HepG2 (cell line): ENCODE measurements around the gene MNT. TPM values are rescaled to one million over a fixed set of nuclear protein-coding genes. Genes with fewer than 3 reads are reported as not detected.
A peak's percentile ranks its signal among the peaks of the same experiment; 100 is the strongest.

Source experiments
- ATAC-seq: fragments of 200-7000 bp; cut with Tn5 transposase; 3 replicates; pipeline ENCODE4 v1.9.1; 2020; ENCODE audit warnings: mild to moderate bottlenecking, moderate library complexity
- BruUV-seq: library from RNA; stranded (reverse); fragments of 400-500 nt; replicated peaks from 2 replicates; lab custom pipeline; 2021; lab: Mats Ljungman, UMichigan
- CTCF ChIA-PET: fragments of 300-600 bp; formaldehyde crosslinking; extraction: SDS; loops from one replicate; lab custom pipeline; 2021; ENCODE audit warnings: low total read pairs, inconsistent platforms, low intra/inter-chr PET ratio; lab: Yijun Ruan, JAX
- POLR2A ChIA-PET: fragments of 350-600 bp; sonication (Branson Sonifier 250); formaldehyde crosslinking; loops from one replicate; lab custom pipeline; 2020; ENCODE audit warnings: antibody characterized with exemption, inconsistent platforms; lab: Yijun Ruan, JAX
- DNase-seq: peaks from one replicate; pipeline ENCODE4 v3.0.0-alpha.2; 2015; ENCODE audit warnings: low spot score
- FAIRE-seq: peaks from 3 replicates; lab custom pipeline; 2011; peaks lifted over from hg19 to GRCh38; lab: Jason Lieb, UNC
- H2AFZ ChIP-seq: one replicate; pipeline ENCODE4 v1.6.1; 2011; ENCODE audit warnings: low read length, inconsistent platforms
- H3K27ac ChIP-seq: fragments of 300-600 bp; 3 replicates; pipeline ENCODE4 v1.8.0; 2011; ENCODE audit warnings: mixed run types, mild to moderate bottlenecking, mixed read lengths, low read length, inconsistent platforms; ENCODE audit not compliant: insufficient read depth; ENCODE audit errors: extremely low read length
- H3K27me3 ChIP-seq, 2 experiments: fragments of 200-600 bp in 1 of 2; 2 replicates in 1 of 2; 3 replicates in 1 of 2; pipeline versions ENCODE4 v1.6.0 to v1.8.0; 2011; ENCODE audit warnings: low read length in 2 of 2, mild to moderate bottlenecking in 2 of 2, moderate library complexity in 2 of 2, inconsistent platforms in 1 of 2; ENCODE audit not compliant: insufficient read depth in 2 of 2, control insufficient read depth in 1 of 2
- H3K36me3 ChIP-seq, 2 experiments: fragments of 200-600 bp in 1 of 2; replicated peaks in 1 of 2; 2 replicates in 1 of 2; 3 replicates in 1 of 2; pipeline versions ENCODE4 v1.5.1 to v1.8.0; 2011; ENCODE audit warnings: low read length in 2 of 2, inconsistent platforms in 1 of 2; ENCODE audit not compliant: insufficient read depth in 2 of 2, control insufficient read depth in 1 of 2
- H3K4me1 ChIP-seq: 2 replicates; pipeline ENCODE4 v1.5.1; 2012; ENCODE audit warnings: low read length, inconsistent platforms; ENCODE audit not compliant: insufficient read depth
- H3K4me2 ChIP-seq: 2 replicates; pipeline ENCODE4 v1.6.0; 2011; ENCODE audit warnings: low read depth, low read length, inconsistent platforms
- H3K4me3 ChIP-seq, 3 experiments: fragments of 200-600 bp in 1 of 3; sonication (generic), shearing (Covaris generic) in 1 of 3; replicated peaks in 1 of 3; 2 replicates each; pipeline ENCODE4 v1.5.1; 2011 to 2016; ENCODE audit warnings: low read length in 3 of 3, inconsistent platforms in 2 of 3, low read depth in 2 of 3, mild to moderate bottlenecking in 2 of 3, control low read depth in 1 of 3, mixed read lengths in 1 of 3; ENCODE audit not compliant: insufficient read depth in 1 of 3
- H3K79me2 ChIP-seq: one replicate; pipeline ENCODE4 v1.6.1; 2011; ENCODE audit warnings: low read length, inconsistent platforms; ENCODE audit not compliant: insufficient read depth
- H3K9ac ChIP-seq: 2 replicates; pipeline ENCODE4 v1.6.0; 2011; ENCODE audit warnings: mild to moderate bottlenecking, low read depth, low read length, inconsistent platforms; ENCODE audit not compliant: insufficient read depth
- H3K9me3 ChIP-seq: 2 replicates; pipeline ENCODE4 v1.5.1; 2012; ENCODE audit warnings: mild to moderate bottlenecking, low read length
- H4K20me1 ChIP-seq: 2 replicates; pipeline ENCODE4 v1.6.0; 2011; ENCODE audit warnings: inconsistent platforms, mild to moderate bottlenecking, low read length, moderate library complexity; ENCODE audit not compliant: insufficient read depth
- AGO2 ChIP-seq: fragments of 200-400 bp; formaldehyde crosslinking; optimal IDR thresholded peaks from 2 replicates; pipeline ENCODE3; 2017; ENCODE audit warnings: mild to moderate bottlenecking, low read depth, low read length, moderate library complexity
- SIN3B ChIP-seq: fragments of 150-350 bp; IDR thresholded peaks from 2 replicates; pipeline ENCODE4 v1.6.1; 2014; ENCODE audit warnings: low read length
- ZFP41 ChIP-seq: sonication (generic); formaldehyde crosslinking; IDR thresholded peaks from 2 replicates; pipeline ENCODE4 v1.4.0; 2020; ENCODE audit warnings: mild to moderate bottlenecking, missing genetic modification reagents, borderline replicate concordance
- ZNF44 ChIP-seq: sonication (generic); formaldehyde crosslinking; IDR thresholded peaks from 2 replicates; pipeline ENCODE4 v1.5.1; 2020; ENCODE audit warnings: mild to moderate bottlenecking, missing genetic modification reagents
- WGBS: methylation state at CpG from one replicate; pipeline ENCODE4 v1.1.6; 2017; ENCODE audit warnings: low lambda C conversion rate; 5-methylcytosine and 5-hydroxymethylcytosine counted together
- in situ Hi-C: cut with HindIII; loops from 2 replicates; pipeline ENCODE4 v1.10.0; 2017; ENCODE audit warnings: low pct_unique_long_range_greater_than_20kb; ENCODE audit not compliant: extremely low pct_ligation_motif_present
- intact Hi-C: fragments of 100-400 bp; cut with micrococcal nuclease; formaldehyde crosslinking; loops from one replicate; pipeline ENCODE4 v1.10.0; 2022; ENCODE audit not compliant: unreplicated experiment
- polyA plus RNA-seq, 8 experiments: library from polyadenylated mRNA; depleted of rRNA in 3 of 8; stranded (reverse) in 7 of 8; unstranded in 1 of 8; fragments of >200 nt; fragmentation: Illumina TruSeq in 4 of 8; extraction: Trizol in 4 of 8; gene quantifications; 2 replicates each; pipeline versions ENCODE4 v1.2.1 to v1.2.3, GENCODE V29; 2011 to 2016; ENCODE audit warnings: low read depth in 4 of 8, missing spikeins in 1 of 8, mixed read lengths in 1 of 8; ENCODE audit not compliant: insufficient read depth in 1 of 8
- total RNA-seq, 5 experiments: library from RNA; depleted of rRNA; stranded (reverse); fragments of >200 nt; fragmentation: Illumina TruSeq; extraction: Trizol; gene quantifications; 2 replicates each; pipeline ENCODE4 v1.2.3, GENCODE V29; 2016; ENCODE audit warnings: low read depth in 1 of 5
- TF ChIP-seq, protein P1 (sequence below): fragments of 450-650 bp; IDR thresholded peaks from 2 replicates; pipeline ENCODE4 v1.6.1; 2017
- TF ChIP-seq, protein P2 (sequence below): IDR thresholded peaks from 2 replicates; pipeline ENCODE4 v1.6.1; 2016; ENCODE audit warnings: low read depth, missing genetic modification reagents, missing compliant biosample characterization
- TF ChIP-seq, protein P3 (sequence below): IDR thresholded peaks from 2 replicates; pipeline ENCODE4 v1.6.1; 2016; ENCODE audit warnings: mild to moderate bottlenecking
- TF ChIP-seq, protein P4 (sequence below): sonication (generic); formaldehyde crosslinking; IDR thresholded peaks from 2 replicates; pipeline ENCODE4 v1.8.0; 2022; ENCODE audit warnings: low read depth, missing genetic modification reagents

Gene MNT
- total and polyA plus RNA-seq, 2 of the 13 experiments (the other 11 are each of a cell fraction or from before 2014, with no cell fraction given) = 2.1 to 3.5 TPM

DNA sequence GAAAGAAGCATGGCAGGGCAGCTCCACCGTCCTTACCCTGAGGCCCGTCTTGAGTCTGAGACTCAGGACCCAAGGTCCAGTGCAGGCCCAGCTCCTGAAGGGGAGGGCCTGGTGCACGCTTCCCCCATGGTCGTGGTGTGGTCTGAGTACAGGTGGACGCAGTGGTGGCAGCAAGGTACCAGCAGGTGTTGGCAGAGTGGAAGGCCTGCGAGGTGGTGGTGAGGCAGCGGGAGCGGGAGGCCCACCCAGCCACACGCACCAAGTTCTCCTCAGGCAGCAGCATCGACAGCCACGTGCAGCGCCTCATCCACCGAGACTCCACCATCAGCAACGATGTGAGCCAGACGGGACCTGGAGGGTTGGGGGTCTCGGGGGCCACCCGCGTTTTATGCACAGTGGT, 27.7 kb downstream of the MNT start:
- ATAC-seq (no peak), FAIRE-seq (no peak)
- Histone ChIP-seq H3K27ac (no peak overlapping the region), H3K4me1 (no peaks in the 10 kb centered on the region), H3K9me3 (no peaks in the 10 kb centered on the region), H3K36me3 (peaks cover 7 to 8% of the 10 kb centered on the region in 2 experiments; a peak in 3 of 5 replicates), H3K9ac (no peak overlapping the region), H4K20me1 (no peaks in the 10 kb centered on the region), H3K4me2 (no peak overlapping the region), H3K27me3 (no peaks in the 10 kb centered on the region), H3K4me3 (no peak overlapping the region)
- 98% methylated on average over 12 of the region's 18 CpGs for WGBS
- ChIA-PET CTCF (no interaction called here), POLR2A (no interaction called here)
- intact Hi-C loops (no loop called here), in situ Hi-C loops (no loop called here)
- BruUV-seq = no TSS peak
- peak; percentile 65 for TF ChIP-seq AGO2
- TF ChIP-seq, protein P1, sequence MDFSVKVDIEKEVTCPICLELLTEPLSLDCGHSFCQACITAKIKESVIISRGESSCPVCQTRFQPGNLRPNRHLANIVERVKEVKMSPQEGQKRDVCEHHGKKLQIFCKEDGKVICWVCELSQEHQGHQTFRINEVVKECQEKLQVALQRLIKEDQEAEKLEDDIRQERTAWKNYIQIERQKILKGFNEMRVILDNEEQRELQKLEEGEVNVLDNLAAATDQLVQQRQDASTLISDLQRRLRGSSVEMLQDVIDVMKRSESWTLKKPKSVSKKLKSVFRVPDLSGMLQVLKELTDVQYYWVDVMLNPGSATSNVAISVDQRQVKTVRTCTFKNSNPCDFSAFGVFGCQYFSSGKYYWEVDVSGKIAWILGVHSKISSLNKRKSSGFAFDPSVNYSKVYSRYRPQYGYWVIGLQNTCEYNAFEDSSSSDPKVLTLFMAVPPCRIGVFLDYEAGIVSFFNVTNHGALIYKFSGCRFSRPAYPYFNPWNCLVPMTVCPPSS = no peak
- TF ChIP-seq, all 625 proteins: peak for 1
- DNase-seq = no peak
- Histone ChIP-seq H3K79me2 (no peaks in the 10 kb centered on the region), H2AFZ (no peak overlapping the region)

DNA sequence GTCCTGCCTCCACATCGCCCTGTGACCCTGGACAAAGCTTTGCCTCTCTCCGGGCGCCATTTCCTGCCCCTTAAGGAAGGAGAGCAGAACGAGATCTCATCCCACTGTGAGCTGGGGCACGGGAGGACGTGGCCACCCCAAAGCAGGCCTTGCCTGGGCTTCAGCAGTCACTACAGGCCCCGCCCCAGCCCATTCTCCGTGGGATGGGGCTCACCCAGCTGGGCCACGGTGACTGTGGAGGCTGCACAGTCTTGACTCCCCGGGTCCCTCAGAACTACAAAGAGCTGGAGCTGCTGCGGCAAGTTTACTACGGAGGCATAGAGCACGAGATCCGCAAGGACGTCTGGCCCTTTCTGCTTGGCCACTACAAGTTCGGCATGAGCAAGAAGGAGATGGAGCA, 28.2 kb downstream of the MNT start:
- Histone ChIP-seq H3K79me2 (no peaks in the 10 kb centered on the region), H3K27ac (no peak overlapping the region), H2AFZ (no peak overlapping the region), H3K9me3 (no peaks in the 10 kb centered on the region), H3K4me1 (no peaks in the 10 kb centered on the region), H3K36me3 (peaks cover 7 to 8% of the 10 kb centered on the region in 2 experiments; a peak in 3 of 5 replicates), H3K4me3 (no peak overlapping the region), H4K20me1 (no peaks in the 10 kb centered on the region), H3K4me2 (no peak overlapping the region), H3K9ac (no peak overlapping the region), H3K27me3 (no peaks in the 10 kb centered on the region)
- intact Hi-C loops (no loop called here), in situ Hi-C loops (no loop called here)
- TF ChIP-seq ZNF44 (no peak), ZFP41 (CRISPR knock-in tag) (no peak), SIN3B (no peak)
- TF ChIP-seq, protein P2, sequence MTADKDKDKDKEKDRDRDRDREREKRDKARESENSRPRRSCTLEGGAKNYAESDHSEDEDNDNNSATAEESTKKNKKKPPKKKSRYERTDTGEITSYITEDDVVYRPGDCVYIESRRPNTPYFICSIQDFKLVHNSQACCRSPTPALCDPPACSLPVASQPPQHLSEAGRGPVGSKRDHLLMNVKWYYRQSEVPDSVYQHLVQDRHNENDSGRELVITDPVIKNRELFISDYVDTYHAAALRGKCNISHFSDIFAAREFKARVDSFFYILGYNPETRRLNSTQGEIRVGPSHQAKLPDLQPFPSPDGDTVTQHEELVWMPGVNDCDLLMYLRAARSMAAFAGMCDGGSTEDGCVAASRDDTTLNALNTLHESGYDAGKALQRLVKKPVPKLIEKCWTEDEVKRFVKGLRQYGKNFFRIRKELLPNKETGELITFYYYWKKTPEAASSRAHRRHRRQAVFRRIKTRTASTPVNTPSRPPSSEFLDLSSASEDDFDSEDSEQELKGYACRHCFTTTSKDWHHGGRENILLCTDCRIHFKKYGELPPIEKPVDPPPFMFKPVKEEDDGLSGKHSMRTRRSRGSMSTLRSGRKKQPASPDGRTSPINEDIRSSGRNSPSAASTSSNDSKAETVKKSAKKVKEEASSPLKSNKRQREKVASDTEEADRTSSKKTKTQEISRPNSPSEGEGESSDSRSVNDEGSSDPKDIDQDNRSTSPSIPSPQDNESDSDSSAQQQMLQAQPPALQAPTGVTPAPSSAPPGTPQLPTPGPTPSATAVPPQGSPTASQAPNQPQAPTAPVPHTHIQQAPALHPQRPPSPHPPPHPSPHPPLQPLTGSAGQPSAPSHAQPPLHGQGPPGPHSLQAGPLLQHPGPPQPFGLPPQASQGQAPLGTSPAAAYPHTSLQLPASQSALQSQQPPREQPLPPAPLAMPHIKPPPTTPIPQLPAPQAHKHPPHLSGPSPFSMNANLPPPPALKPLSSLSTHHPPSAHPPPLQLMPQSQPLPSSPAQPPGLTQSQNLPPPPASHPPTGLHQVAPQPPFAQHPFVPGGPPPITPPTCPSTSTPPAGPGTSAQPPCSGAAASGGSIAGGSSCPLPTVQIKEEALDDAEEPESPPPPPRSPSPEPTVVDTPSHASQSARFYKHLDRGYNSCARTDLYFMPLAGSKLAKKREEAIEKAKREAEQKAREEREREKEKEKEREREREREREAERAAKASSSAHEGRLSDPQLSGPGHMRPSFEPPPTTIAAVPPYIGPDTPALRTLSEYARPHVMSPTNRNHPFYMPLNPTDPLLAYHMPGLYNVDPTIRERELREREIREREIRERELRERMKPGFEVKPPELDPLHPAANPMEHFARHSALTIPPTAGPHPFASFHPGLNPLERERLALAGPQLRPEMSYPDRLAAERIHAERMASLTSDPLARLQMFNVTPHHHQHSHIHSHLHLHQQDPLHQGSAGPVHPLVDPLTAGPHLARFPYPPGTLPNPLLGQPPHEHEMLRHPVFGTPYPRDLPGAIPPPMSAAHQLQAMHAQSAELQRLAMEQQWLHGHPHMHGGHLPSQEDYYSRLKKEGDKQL = no peak
- TF ChIP-seq, protein P3, sequence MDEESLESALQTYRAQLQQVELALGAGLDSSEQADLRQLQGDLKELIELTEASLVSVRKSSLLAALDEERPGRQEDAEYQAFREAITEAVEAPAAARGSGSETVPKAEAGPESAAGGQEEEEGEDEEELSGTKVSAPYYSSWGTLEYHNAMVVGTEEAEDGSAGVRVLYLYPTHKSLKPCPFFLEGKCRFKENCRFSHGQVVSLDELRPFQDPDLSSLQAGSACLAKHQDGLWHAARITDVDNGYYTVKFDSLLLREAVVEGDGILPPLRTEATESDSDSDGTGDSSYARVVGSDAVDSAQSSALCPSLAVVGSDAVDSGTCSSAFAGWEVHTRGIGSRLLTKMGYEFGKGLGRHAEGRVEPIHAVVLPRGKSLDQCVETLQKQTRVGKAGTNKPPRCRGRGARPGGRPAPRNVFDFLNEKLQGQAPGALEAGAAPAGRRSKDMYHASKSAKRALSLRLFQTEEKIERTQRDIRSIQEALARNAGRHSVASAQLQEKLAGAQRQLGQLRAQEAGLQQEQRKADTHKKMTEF = no peak
- TF ChIP-seq, protein P4, sequence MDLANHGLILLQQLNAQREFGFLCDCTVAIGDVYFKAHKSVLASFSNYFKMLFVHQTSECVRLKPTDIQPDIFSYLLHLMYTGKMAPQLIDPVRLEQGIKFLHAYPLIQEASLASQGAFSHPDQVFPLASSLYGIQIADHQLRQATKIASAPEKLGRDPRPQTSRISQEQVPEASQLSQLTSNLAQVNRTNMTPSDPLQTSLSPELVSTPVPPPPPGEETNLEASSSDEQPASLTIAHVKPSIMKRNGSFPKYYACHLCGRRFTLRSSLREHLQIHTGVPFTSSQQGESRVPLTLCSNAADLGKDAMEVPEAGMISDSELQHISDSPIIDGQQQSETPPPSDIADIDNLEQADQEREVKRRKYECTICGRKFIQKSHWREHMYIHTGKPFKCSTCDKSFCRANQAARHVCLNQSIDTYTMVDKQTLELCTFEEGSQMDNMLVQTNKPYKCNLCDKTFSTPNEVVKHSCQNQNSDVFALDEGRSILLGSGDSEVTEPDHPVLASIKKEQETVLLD (CRISPR knock-in tag) = no peak
- DNase-seq (no peak), ATAC-seq (no peak), FAIRE-seq (no peak)
- WGBS = 94% methylated on average over 8 of the region's 16 CpGs
- CTCF ChIA-PET = no interaction called here
- POLR2A ChIA-PET = no interaction called here
- no TSS peak for BruUV-seq
